Esophagus muscularis mucosa (tissue), 4 donors: ENCODE data around the gene ZNF248.

Experiments
- CTCF ChIP-seq, 3 experiments: fragments of 200-600 bp in 2 of 3; fragments of 450-650 bp in 1 of 3; sonication (generic) in 2 of 3; IDR thresholded peaks; one replicate each; pipeline ENCODE4 v1.5.1; 2017 to 2019; ENCODE audit warnings: antibody characterized with exemption in 3 of 3, mild to moderate bottlenecking in 2 of 3, moderate library complexity in 1 of 3
- EP300 ChIP-seq: sonication (generic); formaldehyde crosslinking; IDR thresholded peaks from one replicate; pipeline ENCODE4 v1.6.1; 2017; ENCODE audit warnings: antibody characterized with exemption
- POLR2A ChIP-seq: fragments of 450-650 bp; IDR thresholded peaks from one replicate; pipeline ENCODE4 v1.6.1; 2017; ENCODE audit warnings: antibody characterized with exemption, moderate library complexity, mild to moderate bottlenecking, low read depth

- TF ChIP-seq EP300, result no peak
- no peak for TF ChIP-seq CTCF (IDR thresholded peaks at IDR 0.05)
- TF ChIP-seq POLR2A, result no peak
Observed at GRCh38 chr10:37896436-37896835, 39.0 kb upstream of the ZNF248 start.
